Activated CD4-positive, alpha-beta memory T cell treated with anti-CD3 and anti-CD28 coated beads for 36 hours (primary cell): ENCODE measurements around the gene HOXC5. TPM values are rescaled to one million over a fixed set of nuclear protein-coding genes. Genes with fewer than 3 reads are reported as not detected.
A peak's percentile ranks its signal among the peaks of the same experiment; 100 is the strongest.

ENCODE experiments used
- CTCF ChIA-PET: fragments of 350-600 bp; sonication (Branson Sonifier 250); formaldehyde crosslinking; loops from one replicate; lab custom pipeline; 2021; ENCODE audit warnings: antibody characterized with exemption, inconsistent platforms; lab: Charles Lee
- POLR2A ChIA-PET: fragments of 350-600 bp; sonication (Branson Sonifier 250); formaldehyde crosslinking; loops from one replicate; lab custom pipeline; 2021; ENCODE audit warnings: antibody characterized with exemption; lab: Charles Lee
- DNase-seq: peaks from one replicate; pipeline ENCODE4 v3.0.0-alpha.2; 2020
- H3K27ac Mint-ChIP-seq: one replicate; pipeline ENCODE4 v1.8.0; 2021; ENCODE audit warnings: mixed read lengths
- H3K27me3 Mint-ChIP-seq: one replicate; pipeline ENCODE4 v1.8.0; 2021; ENCODE audit warnings: mixed read lengths
- H3K36me3 Mint-ChIP-seq: one replicate; pipeline ENCODE4 v1.8.0; 2021; ENCODE audit warnings: mixed read lengths
- H3K4me1 Mint-ChIP-seq: one replicate; pipeline ENCODE4 v1.8.0; 2021; ENCODE audit warnings: low read depth, mixed read lengths
- H3K4me3 Mint-ChIP-seq: one replicate; pipeline ENCODE4 v1.8.0; 2021; ENCODE audit warnings: mild to moderate bottlenecking, mixed read lengths
- H3K9me3 Mint-ChIP-seq: one replicate; pipeline ENCODE4 v1.8.0; 2021; ENCODE audit warnings: mixed read lengths
- intact Hi-C: fragments of 100-400 bp; cut with micrococcal nuclease; formaldehyde crosslinking; loops from one replicate; pipeline ENCODE4 v1.15.1; 2023
- total RNA-seq, 2 experiments: library from RNA; stranded (reverse); gene quantifications; one replicate each; pipeline ENCODE4 v1.2.3, GENCODE V29; 2021

Gene HOXC5
- total RNA-seq, 2 experiments from 2014 or later: not detected

- peaks cover 30% of the 10 kb centered on the region for H3K4me1 Mint-ChIP-seq
- H3K27ac Mint-ChIP-seq: no peak overlapping the region
- peaks cover 2% of the 10 kb centered on the region for H3K36me3 Mint-ChIP-seq
- peaks cover 83% of the 10 kb centered on the region for H3K27me3 Mint-ChIP-seq
- H3K9me3 Mint-ChIP-seq: no peaks in the 10 kb centered on the region
- POLR2A ChIA-PET: no interaction called here
- no peak for DNase-seq
- intact Hi-C loops: loop anchor here (5.0 kb wide), 1 partner anchor 36 kb away; the partner anchor contains the start of gene HOXC5
- H3K4me3 Mint-ChIP-seq: peak overlapping the region; percentile 73
- CTCF ChIA-PET: interaction anchor here (1.1 to 2.7 kb wide), 6 partner anchors 9 to 211 kb away, joined by 3 to 20 read pairs (median 6); partner anchors contain the start of gene HOXC10
Measured at GRCh38 chr12:53996240-53997203, 36.3 kb upstream of the HOXC5 start.

DNA sequence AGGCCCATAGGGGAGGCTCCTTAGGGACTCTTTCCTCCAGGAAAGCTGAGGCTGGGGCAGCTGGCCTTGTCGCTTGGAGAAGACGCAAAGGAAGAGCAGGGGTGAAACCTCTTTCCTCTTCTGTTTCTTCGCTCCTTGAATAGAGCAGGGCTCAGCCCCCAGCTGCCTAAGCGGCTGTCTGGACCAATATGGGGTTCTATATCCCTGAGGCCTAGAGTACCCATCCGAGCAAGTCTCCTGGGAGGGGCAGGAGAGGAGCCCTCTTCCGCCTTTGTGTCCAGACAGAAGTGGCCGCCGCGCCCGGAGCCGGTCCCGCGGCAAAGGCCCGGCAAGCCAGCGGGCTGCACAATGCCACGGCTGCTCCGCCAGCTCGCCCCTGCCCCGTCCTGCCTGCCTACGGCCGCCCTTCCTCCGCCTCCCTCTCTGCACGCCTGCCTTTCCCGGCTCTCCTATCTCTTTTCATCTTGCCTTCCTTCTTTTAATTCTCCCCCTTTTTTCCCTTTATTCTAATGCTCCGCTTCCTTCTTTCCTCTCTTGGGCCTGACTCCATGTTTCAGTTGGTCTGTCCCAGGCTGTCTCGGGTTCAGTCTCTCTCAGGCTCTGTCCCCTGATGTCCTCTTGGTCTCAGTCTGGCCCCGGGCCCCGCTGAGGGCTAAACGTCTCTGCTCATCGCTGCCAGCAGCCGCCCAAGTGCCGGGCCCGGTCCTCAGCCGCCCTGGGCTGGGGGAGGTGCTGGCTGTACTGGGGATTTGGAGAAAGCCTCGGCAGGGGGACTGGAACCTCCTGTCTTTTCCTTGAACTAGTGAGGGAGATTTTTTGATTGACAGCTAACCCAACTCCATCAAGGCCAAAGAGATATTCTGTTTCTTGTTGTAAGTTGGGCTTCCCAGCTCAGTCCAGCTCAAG lies 35.4 kb upstream of the HOXC5 start:
- no peak overlapping the region for H3K27ac Mint-ChIP-seq
- DNase-seq: no peak
- H3K4me1 Mint-ChIP-seq: peaks cover 31% of the 10 kb centered on the region
- H3K4me3 Mint-ChIP-seq: no peak overlapping the region
- peaks cover 2% of the 10 kb centered on the region for H3K36me3 Mint-ChIP-seq
- CTCF ChIA-PET: interaction anchor here (0.7 to 2.7 kb wide), 7 partner anchors 8 to 218 kb away, joined by 3 to 20 read pairs (median 4); partner anchors contain the start of gene HOXC10
- POLR2A ChIA-PET: no interaction called here
- intact Hi-C loops: loop anchor here (5.0 kb wide), 1 partner anchor 35 kb away; the partner anchor contains the start of gene HOXC5
- peaks cover 82% of the 10 kb centered on the region for H3K27me3 Mint-ChIP-seq
- no peaks in the 10 kb centered on the region for H3K9me3 Mint-ChIP-seq

GRCh38 chr12:53998110-53998899 lies 34.5 kb upstream of the HOXC5 start:
- ChIA-PET CTCF (interaction anchor here (0.7 to 2.3 kb wide), 4 partner anchors 7 to 217 kb away, joined by 3 to 7 read pairs (median 6); no protein-coding TSS in a partner anchor), POLR2A (interaction anchor here (0.6 kb wide), 1 partner anchor 436 kb away, joined by 3 read pairs; no protein-coding TSS in a partner anchor)
- Mint-ChIP-seq H3K4me3 (no peak overlapping the region), H3K27me3 (peaks cover 82% of the 10 kb centered on the region), H3K4me1 (peaks cover 32% of the 10 kb centered on the region), H3K36me3 (peaks cover 2% of the 10 kb centered on the region), H3K9me3 (no peaks in the 10 kb centered on the region), H3K27ac (no peak overlapping the region)
- intact Hi-C loops: loop anchor here (5.0 kb wide), 1 partner anchor 34 kb away; the partner anchor contains the start of gene HOXC5
- DNase-seq: no peak

- intact Hi-C loops: loop anchor here (5.0 kb wide), 1 partner anchor 33 kb away; the partner anchor contains the start of gene HOXC5
- no peak overlapping the region for H3K27ac Mint-ChIP-seq
- peaks cover 29% of the 10 kb centered on the region for H3K4me1 Mint-ChIP-seq
Measured at GRCh38 chr12:53998900-53999236, 34.0 kb upstream of the HOXC5 start.

GRCh38 chr12:53999559-54000115 lies 33.2 kb upstream of the HOXC5 start:
- H3K4me1 Mint-ChIP-seq: peaks cover 23% of the 10 kb centered on the region
- ChIA-PET CTCF (interaction anchor here (0.7 to 2.2 kb wide), 9 partner anchors 13 to 215 kb away, joined by 3 to 7 read pairs (median 7); partner anchors contain the start of gene HOXC5), POLR2A (no interaction called here)
- H3K9me3 Mint-ChIP-seq: no peaks in the 10 kb centered on the region
- DNase-seq: peak; percentile 42
- H3K27me3 Mint-ChIP-seq: peaks cover 85% of the 10 kb centered on the region
- H3K27ac Mint-ChIP-seq: no peak overlapping the region
- peak overlapping the region; percentile 37 for H3K4me3 Mint-ChIP-seq
- no peaks in the 10 kb centered on the region for H3K36me3 Mint-ChIP-seq
- intact Hi-C loops: loop anchor here (5.0 to 10.0 kb wide), 2 partner anchors 33 to 365 kb away; partner anchors contain the start of genes GPR84 and HOXC5

More at GRCh38 chr12:53998900-53999236, 34.0 kb upstream of the HOXC5 start:
- H3K4me3 Mint-ChIP-seq: no peak overlapping the region
- no peaks in the 10 kb centered on the region for H3K9me3 Mint-ChIP-seq
- peaks cover 1% of the 10 kb centered on the region for H3K36me3 Mint-ChIP-seq
- ChIA-PET CTCF (interaction anchor here (1.3 to 2.2 kb wide), 2 partner anchors 12 to 216 kb away, joined by 4 to 7 read pairs; no protein-coding TSS in a partner anchor), POLR2A (no interaction called here)
- H3K27me3 Mint-ChIP-seq: peaks cover 82% of the 10 kb centered on the region
- no peak for DNase-seq

DNA sequence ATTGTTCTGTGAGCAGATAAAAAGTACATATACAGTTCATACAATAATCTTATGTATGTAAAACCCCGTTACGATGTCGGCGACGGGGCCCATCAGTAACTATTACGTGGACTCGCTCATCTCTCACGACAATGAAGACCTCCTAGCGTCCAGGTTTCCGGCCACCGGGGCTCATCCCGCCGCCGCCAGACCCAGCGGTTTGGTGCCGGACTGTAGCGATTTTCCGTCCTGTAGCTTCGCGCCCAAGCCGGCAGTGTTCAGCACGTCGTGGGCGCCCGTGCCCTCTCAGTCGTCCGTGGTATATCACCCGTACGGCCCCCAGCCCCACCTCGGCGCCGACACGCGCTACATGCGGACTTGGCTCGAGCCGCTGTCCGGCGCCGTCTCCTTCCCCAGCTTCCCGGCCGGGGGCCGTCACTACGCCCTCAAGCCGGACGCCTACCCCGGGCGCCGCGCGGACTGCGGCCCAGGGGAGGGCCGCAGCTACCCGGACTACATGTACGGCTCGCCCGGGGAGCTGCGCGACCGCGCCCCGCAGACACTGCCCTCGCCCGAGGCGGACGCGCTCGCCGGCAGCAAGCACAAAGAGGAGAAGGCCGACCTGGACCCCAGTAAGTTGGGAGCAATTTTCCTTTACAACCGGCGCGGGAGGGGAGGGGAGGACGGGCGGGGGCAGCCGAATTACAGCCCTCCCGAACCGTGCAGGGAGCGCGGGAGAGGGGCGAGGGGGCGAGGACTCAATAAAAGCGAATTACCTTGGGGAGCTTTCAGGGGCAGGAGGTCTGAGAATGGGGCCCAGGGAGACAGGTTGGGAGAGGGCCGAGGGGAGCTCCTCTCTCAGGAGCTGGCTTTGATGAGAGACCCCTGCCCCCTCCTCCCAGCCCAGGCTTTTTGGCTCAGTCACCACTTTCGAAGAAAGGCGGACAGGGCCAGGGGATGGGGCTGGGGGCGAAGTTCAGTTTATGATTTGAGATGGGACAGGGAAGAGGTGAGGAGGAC lies 32.4 kb upstream of the HOXC5 start, which contains the start of gene HOXC9:
Gene HOXC9, plus strand, starts transcription at position 46 of the 999 bp plus-strand sequence. Its CDS starts 28 bp downstream, at position 74.
- CTCF ChIA-PET: interaction anchor here (0.7 to 2.0 kb wide), 8 partner anchors 13 to 214 kb away, joined by 3 to 7 read pairs (median 6); partner anchors contain the start of gene HOXC5
- POLR2A ChIA-PET: no interaction called here
- peaks cover 86% of the 10 kb centered on the region for H3K27me3 Mint-ChIP-seq
- peak within 1 kb of the TSS; percentile 37 for H3K4me3 Mint-ChIP-seq
- H3K9me3 Mint-ChIP-seq: no peaks in the 10 kb centered on the region
- no peaks in the 10 kb centered on the region for H3K36me3 Mint-ChIP-seq
- DNase-seq: no peak
- intact Hi-C loops: loop anchor here (10.0 kb wide), 1 partner anchor 364 kb away; the partner anchor contains the start of gene GPR84
- peaks cover 16% of the 10 kb centered on the region for H3K4me1 Mint-ChIP-seq
- no peak within 1 kb of the TSS for H3K27ac Mint-ChIP-seq

GRCh38 chr12:54001283-54002187 lies 31.3 kb upstream of the HOXC5 start:
- Mint-ChIP-seq H3K36me3 (no peaks in the 10 kb centered on the region), H3K4me3 (no peak overlapping the region), H3K27me3 (peaks cover 87% of the 10 kb centered on the region), H3K27ac (no peak overlapping the region), H3K9me3 (no peaks in the 10 kb centered on the region), H3K4me1 (peaks cover 13% of the 10 kb centered on the region)
- DNase-seq: no peak
- POLR2A ChIA-PET: no interaction called here
- intact Hi-C loops: loop anchor here (10.0 kb wide), 1 partner anchor 363 kb away; the partner anchor contains the start of gene GPR84
- CTCF ChIA-PET: interaction anchor here (0.7 to 2.0 kb wide), 3 partner anchors 31 to 206 kb away, joined by 3 to 7 read pairs (median 3); no protein-coding TSS in a partner anchor

GRCh38 chr12:54002278-54002914 lies 30.5 kb upstream of the HOXC5 start:
- ChIA-PET CTCF (interaction anchor here (0.7 to 9.3 kb wide), 3 partner anchors 17 to 198 kb away, joined by 3 to 112 read pairs (median 3); partner anchors contain the start of gene HOXC10), POLR2A (no interaction called here)
- no peak overlapping the region for H3K27ac Mint-ChIP-seq
- no peaks in the 10 kb centered on the region for H3K36me3 Mint-ChIP-seq
- peaks cover 92% of the 10 kb centered on the region for H3K27me3 Mint-ChIP-seq
- DNase-seq: no peak
- peaks cover 16% of the 10 kb centered on the region for H3K4me1 Mint-ChIP-seq
- no peak overlapping the region for H3K4me3 Mint-ChIP-seq
- no peaks in the 10 kb centered on the region for H3K9me3 Mint-ChIP-seq
- intact Hi-C loops: loop anchor here (10.0 kb wide), 1 partner anchor 362 kb away; the partner anchor contains the start of gene GPR84
